ENCODE measurements around the gene WDFY4.

GRCh38 chr10:48951707-48952106 lies 267.0 kb downstream of the WDFY4 start:
- TF ChIP-seq POLR2AphosphoS5 (IDR thresholded peaks at IDR 0.05; ENCODE audit: low read depth, low read length) = no peak
- TF ChIP-seq POLR2A (IDR thresholded peaks at IDR 0.05; ENCODE audit: low read depth, low read length) = no peak

Measured in GM12891 (cell line).